MM.1S (cell line): Measurements from ENCODE around the gene NDFIP2.

ENCODE experiments used
- EZH2phosphoT487 ChIP-seq: fragments of 300-600 bp; sonication (generic); IDR thresholded peaks from 2 replicates; pipeline ENCODE4 v1.6.1; 2018; ENCODE audit warnings: antibody characterized with exemption, low read length
- TF ChIP-seq, protein P1 (sequence below): fragments of 300-600 bp; sonication (generic); IDR thresholded peaks from 2 replicates; pipeline ENCODE4 v1.5.1; 2016; ENCODE audit warnings: antibody characterized with exemption, low read length, mixed read lengths

DNA sequence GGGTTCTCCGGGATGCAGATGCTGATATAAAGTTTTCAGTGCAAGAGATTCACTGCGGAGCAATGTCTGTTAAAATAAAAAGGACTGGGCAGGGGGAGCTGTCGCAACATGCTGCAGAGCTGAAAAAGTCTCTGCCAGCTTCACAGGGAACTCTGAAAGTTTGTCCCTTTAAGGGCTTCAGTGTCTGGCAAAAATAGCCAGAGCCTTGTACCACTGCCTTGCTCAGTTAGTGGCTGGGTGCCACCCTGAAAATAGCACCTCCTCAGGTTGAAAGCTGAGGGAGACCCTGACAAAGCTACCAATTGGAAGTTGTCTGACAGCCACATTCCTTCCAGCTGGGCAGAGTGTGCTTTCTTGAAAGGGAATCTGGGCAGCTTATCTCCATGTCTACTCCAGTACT is 3.0 kb upstream of the NDFIP2 start:
- TF ChIP-seq, protein P1, sequence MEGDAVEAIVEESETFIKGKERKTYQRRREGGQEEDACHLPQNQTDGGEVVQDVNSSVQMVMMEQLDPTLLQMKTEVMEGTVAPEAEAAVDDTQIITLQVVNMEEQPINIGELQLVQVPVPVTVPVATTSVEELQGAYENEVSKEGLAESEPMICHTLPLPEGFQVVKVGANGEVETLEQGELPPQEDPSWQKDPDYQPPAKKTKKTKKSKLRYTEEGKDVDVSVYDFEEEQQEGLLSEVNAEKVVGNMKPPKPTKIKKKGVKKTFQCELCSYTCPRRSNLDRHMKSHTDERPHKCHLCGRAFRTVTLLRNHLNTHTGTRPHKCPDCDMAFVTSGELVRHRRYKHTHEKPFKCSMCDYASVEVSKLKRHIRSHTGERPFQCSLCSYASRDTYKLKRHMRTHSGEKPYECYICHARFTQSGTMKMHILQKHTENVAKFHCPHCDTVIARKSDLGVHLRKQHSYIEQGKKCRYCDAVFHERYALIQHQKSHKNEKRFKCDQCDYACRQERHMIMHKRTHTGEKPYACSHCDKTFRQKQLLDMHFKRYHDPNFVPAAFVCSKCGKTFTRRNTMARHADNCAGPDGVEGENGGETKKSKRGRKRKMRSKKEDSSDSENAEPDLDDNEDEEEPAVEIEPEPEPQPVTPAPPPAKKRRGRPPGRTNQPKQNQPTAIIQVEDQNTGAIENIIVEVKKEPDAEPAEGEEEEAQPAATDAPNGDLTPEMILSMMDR: no peak
- TF ChIP-seq EZH2phosphoT487: no peak
